NCI-H526 treated with DMSO at 0.1 percent for 48 hours (cell line): ENCODE measurements around the gene KIAA1217.

Experiments used
- DNase-seq: peaks from one replicate; lab custom pipeline; 2025; lab: John Stamatoyannopoulos, UW

The KIAA1217 gene

GRCh38 chr10:24596217-24596930 is 387.4 kb downstream of the KIAA1217 start:
- no peak for DNase-seq

- DNase-seq = no peak
These were observed 388.5 kb downstream of the KIAA1217 start for GRCh38 chr10:24597426-24597825.
